ENCODE results near the gene USP47.

DNA sequence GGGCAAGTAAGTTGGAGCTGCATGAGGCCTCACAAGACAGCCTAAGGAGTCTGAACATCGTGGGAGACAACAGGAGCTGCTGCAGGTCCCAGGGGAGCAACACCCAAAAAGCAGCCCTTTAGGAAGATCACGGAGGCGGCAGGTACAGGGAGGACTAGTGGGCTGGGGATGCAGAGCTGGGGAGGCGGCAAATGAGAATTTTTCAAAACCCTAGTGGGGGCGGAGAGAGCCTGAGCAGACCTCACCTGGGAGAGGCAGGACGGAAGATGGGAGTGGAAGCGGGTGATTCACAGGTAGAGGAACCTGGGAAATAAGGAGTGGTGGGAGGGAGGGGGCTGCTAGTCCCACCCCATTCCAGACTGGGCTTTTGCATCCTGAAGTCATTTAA, 124.6 kb downstream of the USP47 start:
- TF ChIP-seq CTCF (IDR thresholded peaks at IDR 0.05) (no peak), POLR2A (IDR thresholded peaks at IDR 0.05) (no peak)
